NCI-H1105 (cell line): ENCODE measurements around the gene FREM1.

Experiments used
- DNase-seq: peaks from one replicate; lab custom pipeline; 2025; lab: John Stamatoyannopoulos, UW

Gene FREM1

DNA sequence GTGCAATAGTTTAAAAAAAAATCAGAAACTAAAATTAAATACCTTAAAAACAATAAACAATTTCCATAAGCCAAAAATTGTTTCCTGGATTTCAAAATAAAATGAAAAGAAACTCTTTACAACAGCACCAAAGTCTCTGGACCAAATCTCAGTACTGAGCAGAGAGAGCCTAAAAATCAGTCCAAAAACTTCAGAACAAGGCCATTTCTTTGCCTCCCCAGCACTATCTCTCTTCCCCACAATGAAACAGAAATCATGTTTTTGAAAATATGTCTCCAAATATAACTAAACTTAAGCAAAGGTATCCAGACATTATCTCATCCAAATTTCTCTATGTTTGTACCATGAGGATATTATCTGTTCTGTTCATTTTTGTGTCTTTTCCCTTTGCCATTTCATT lies 1.0 kb downstream of the FREM1 start:
- DNase-seq = no peak

DNA sequence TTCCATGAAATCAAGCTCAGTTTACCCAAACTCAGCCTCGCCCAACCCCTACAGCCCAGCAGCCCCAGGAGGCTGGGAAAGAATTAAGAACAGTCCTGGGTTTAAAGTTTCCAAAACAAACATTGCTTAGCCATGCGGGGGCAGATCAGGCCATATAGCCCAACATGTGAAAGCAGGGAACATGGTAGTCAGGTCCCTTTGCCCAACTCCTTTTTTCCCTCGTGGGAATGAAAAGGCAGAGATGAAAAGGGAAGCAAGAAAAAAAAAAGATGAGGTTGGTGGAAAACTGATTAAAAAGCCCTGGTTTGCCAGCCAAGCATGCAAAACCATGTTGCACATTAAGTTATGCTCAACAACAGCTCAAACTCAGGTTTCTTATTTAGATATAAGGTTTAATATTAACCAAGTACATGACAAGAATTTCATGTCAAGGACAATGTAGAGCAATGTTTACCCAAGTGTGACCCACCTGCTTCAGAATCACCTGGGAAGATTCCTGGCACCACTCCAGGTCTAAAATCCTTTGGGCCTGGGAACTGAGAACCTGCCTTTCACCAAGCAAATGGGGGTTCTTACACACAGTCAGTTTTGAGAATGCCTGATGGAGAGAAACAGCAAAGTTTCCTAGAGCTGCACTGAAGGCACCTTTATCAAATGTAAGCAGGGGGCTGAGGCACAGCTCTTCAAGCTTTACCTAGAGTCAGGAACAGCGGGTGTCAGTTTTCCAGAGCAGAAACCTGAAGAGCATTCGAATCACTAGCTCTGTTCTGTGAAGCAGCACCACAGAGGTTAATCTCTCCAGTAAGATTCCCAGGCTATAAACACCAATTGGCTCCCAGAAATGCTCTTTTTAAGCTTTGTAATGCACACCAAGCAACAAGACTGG lies 1.7 kb downstream of the FREM1 start:
- DNase-seq = peak; percentile 55

DNA sequence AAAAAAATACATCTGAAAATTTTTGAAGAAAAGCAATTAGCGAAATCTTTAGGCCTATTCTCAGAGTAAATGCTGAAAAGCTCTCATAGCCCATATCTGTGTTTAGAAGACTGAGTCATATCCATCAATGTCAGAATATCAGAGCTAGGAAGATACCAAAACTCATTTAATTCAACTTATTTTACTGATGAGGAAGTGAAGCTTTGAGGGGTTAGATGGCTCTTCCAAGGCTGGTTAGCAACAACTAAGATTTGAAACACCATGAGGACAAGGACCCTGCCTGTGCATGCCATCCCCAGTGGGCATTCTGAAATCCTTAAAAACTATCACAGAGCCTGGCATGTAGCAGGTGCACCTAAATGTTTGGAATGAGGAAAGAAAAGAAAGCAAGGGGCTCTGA lies 2.5 kb downstream of the FREM1 start:
- DNase-seq = no peak

DNA sequence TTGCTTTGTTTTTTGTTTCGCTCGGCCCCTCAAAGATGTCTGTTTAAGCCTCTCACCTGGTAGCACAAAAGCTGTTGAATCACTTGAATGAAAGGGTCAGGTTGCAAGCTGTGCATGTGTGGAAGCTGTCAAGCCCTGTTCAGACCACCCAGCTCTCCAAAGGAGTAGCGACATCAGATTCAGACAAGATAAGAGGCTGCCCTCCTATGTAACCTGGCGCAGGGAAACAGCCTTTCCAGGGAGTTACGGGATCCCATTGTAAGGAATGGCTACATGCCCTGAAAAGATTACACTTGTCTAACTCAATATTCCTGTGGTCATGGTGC lies 2.9 kb downstream of the FREM1 start:
- peak; percentile 23 for DNase-seq

DNA sequence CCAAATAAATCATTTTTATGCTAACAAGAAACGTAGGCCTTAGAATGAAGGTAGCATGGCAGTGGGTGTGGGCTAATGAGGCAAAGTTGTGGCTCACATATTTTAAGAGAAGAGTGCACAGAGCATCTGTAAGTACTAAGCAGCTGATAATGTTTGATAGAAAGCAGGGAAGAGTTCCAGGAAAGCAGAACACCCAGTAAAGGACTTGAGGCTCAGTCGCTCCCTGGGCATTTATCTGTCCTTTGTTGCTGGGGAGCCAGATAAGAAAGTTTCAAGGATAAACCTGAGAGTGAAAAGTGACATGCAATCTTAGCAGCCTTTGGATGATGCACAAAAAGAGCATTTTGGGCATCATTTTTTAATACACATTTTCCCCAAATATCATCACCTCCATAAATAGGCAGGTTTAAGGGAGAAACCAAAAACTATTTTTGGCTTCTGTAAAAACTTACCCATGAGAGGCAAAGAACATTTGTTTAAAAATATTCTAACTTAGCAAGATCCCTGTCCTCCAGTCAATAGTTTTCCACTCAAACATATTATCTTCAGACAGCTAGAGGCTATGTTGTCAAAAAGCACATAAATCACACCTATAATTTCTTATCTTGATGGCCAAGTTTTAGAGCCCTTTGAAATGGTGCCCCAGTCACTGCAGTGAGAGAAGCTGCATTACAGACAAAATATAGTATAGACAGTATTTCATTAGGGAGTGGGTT lies 3.4 kb downstream of the FREM1 start:
- no peak for DNase-seq

DNA sequence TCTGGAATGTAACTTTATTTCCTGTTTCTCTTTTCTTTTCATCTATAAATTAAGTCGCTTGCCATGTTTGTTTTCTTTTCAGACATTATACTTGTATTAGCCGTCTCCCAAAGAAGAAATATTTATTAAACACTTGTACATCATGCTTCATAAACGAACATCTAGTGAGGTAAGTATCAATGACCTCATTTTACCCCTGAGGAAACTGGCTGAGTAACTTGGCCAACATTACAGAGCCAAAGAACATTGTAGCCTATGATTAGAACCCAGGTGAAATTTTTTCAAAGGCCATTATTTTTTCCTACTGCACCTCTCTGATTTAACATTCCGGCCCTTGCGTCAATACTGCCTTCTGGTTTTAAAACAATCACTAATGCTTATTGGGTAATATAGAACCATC lies 4.2 kb downstream of the FREM1 start:
- DNase-seq = no peak

DNA sequence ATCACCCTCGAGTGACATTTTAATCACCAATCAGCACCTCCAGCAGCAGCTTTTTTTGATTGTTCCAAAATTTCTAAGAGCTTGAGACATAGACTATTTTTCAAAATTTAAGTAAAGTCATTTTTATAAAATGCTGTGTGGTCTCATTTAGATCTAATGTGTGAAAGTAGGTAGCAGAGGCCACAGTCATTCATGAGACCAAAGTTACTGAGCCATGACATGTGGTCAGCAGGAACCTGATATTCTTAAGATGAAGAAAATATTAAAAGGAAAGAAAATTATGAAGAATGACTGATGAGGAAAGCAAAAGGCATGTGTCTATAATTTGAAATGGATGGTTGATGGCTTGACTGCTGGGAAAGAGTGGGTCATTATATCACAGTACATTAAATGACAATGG lies 7.2 kb downstream of the FREM1 start:
- no peak for DNase-seq

DNA sequence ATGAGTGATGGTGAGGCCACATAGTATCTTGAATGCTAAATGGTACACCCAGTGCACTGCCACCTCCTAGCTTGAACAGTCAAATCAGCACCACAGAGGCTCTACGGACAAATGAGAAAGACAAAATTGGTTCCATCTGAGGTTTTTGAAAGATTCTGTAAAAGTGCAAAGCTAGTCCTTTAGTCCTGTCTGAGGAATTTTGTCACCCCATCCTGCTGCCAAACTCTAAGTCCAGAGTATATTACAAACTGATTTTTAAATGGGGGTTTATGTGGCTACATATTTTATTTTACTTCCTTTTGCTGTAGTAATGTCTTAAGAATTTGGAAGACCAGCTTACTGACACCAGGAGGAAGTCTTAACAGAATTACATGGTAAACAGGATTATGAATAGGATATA lies 7.7 kb downstream of the FREM1 start:
- DNase-seq = no peak

DNA sequence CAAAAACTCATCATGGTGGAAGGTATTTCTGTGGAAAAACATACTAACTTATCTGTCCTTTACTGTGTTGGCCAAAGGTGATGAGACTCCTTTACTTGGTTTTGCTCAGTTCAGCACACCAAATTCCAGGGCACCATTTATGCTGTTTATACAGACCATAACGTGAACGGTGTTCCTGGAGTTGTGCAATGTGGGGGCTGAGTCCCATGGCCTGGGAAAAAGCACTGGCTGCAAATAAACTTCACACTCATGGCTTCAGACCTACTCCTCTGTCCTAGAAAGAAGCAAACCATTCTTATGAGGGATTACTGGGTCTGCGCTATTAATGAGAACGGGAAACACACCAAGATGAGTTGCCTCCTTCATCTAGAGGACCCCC lies 10.4 kb downstream of the FREM1 start:
- no peak for DNase-seq

DNA sequence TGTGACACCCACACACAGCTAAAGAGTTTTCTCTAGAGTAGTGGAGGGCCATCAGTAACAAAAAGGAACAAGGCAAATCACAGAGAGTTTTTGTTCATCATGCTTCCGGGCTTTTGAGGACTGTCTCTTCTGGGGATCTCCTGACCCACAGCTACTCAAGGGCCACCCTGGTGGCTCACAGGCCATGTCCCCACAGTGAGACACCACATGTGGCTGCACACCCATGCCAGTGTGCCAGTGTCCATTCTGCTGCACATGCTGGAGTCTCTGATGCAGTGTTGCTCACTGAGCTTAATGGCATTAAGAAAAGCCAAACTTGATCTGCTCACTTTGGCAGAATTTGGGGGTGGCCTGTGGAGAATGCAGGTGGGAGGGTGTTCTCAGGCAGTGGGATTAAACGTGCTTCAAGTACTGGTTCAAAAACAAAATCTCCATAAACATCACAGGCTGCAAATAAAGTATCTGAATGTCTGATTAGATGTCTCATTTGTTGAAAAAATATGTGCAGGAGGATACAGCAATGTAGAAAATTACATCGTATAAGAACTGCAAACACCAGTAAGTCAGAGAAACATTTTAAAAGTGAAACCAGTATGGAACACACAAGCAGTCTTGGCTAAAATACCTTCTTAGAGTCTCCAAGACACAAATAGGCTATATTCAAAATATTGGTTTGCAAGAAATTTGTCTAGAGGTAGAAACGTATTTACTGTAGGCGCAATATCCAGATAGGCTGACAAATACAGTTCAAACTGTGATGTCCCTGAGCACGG lies 11.0 kb downstream of the FREM1 start:
- no peak for DNase-seq

DNA sequence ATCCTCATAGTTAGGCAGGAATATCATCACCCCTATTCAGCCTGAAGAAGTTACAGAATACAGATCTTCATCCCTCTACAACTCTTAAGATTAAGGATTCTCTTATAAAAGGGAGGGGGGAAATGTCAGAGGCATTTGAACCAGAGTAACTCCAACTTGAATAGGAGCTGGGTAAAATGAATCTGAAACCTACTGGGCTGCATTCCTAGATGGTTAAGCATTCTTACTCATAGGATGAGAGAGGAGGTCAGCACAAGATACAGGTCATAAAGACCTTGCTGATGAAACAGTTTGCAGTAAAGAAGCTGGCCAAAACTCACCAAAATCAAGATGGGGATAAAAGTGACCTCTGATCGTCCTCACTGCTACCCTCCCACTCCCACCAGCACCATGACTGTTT lies 14.4 kb downstream of the FREM1 start:
- DNase-seq = no peak

DNA sequence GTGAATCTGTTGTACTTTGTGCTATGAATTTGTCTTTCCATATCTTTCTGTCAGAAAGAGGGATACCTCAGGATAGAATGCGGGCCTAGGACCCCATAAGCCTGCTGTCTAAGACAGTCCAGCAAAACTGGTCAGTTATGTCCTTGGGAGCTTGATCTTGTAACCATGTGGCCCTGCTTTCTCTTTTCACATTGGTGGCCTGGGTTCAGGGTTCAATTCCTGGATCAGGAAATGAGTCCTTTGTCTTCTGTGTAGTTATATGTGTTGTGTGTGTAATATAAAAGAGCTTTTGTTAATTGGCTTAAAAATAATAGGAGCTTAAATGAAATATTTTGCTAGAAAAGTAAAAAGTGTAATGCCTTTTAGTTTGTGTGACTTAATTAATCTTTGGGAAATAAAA lies 16.9 kb downstream of the FREM1 start:
- DNase-seq = no peak

DNA sequence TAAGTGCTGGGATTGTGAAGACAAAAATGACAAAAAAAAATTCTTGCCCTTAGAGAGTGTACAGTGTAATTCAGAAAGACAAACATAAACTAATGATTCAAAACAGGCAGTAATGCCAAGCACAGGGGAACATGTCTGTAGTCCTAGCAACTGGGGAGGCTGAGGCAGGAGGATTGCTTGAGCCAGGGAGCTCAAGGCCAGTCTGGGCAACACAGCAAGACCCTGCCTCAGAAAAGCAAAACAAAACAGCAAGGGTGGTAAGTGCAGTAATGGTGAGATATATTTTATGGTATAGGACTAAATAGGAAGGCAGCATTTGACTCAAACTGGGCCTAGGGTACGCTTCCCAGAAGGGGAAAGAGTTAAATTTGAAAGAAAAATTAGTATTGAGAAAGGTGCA lies 18.9 kb downstream of the FREM1 start:
- no peak for DNase-seq

DNA sequence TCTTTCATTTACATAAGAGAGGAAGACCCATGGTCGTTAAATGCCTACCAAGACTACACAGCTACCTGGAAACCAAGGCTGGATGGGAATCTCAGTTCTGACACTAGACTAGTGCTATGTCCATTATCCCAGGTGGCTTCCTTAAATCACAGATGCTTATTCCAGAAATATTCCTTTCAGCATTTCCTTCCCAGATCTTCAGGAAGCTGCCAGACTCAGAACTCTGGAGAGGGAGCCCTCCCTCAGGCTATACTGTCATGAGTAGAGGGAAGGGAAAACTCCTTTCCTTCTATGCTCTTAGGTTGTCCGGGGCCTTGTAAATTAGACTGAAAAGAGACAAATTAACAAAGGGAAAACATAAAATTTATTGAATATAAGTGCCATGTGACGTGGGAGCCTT lies 20.8 kb downstream of the FREM1 start:
- no peak for DNase-seq

DNA sequence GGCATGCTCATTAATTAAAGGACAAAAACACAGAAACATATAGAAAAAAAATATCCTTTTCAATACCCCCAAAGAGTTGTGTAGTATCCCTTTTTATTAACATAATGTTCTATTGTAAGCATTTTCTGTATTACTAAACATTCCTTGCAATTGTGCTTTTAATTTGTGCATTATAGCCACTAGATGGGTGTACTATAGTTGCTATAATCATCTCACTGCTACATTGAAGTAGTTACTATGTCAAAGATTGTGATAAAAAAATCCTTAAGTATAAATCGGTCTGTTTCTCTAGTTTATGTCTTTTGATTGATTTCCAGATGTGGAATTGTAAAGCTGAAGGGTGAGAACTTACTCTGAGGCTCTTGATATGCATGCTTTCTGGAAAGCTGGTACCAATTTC lies 21.4 kb downstream of the FREM1 start:
- DNase-seq = no peak

DNA sequence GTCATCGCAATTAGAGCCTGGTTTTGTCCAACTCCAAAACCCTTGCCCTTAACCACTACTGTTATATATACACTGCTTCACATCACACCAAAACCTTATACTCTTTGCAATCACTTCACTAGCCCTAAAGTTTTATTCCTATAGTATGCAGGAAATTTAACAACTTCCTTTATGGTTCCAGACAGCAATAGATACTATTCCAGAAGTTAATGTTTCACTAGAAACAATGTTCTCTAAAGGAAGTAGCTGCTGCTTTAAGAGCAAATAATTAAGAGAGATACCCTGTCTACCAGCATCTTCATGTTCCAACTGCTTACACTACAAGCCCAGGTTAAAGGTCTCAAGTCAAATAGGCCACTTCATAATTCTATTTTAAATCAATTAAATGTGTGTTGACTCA lies 22.0 kb downstream of the FREM1 start:
- no peak for DNase-seq

DNA sequence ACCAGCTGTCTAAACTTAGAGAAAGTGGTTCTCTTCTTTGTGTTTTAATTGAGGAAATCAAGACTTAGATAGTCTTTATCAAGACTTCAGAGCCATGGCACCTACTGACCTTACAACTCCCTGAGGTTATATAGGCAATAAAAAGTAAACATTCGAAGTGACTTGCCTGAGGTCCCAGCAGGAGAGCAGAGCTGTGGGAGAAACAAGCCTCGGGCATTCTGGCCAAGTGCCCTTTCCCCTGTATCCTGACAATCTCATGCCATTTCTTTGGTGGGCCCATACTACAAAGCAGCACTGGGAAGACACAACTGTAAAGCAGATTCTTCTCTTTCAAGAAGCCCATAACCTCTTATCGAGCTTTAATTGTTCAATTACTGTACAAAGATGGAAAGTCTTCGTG lies 23.1 kb downstream of the FREM1 start:
- DNase-seq = no peak

DNA sequence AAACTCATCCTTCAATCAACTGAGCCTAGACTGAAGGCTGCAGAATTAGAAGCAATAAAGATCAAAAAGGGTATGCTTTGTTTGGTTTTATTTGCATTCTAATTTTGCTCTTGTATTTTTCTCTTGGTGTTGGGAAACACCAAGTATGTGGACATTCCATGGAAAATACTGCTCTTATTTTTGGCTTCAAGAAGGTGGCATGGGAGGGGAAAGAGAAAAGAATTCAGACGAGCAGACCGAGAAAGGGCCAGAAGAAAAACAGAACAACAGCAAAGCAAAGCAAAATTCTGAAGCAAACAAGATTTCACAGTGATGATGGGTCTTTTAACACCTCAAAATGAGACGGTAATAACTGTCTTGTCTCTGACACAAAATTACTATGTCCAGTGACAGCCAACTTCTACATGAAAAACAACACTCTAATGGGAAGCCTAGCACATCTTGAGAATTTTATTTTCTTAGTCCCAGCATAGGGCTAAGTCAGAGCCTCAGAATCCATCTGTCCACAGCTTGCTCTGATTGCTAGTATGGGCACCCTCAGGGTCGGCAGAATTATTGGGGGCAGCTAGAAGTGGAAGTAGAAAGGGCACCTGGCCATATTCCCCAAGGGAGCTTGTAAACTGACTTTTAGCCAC lies 26.8 kb downstream of the FREM1 start:
- DNase-seq = no peak

DNA sequence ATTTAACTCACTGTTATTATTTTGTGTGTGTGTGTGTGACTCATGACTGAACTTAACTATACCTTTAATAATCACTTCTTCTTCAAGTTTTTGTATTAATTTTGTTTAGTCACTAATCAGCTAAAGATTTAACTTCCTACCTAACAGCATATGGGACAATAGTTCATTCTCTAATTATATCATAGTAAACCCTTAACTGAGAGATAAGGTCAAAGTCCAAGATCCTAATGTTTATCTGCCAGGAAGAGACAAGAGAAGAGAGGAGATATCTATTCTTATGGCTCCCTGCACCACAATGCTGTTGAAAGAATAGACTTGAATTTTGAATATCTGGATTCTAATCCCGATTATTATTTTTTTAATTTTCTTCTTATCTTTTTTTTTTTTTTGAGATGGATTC lies 28.1 kb downstream of the FREM1 start:
- no peak for DNase-seq

DNA sequence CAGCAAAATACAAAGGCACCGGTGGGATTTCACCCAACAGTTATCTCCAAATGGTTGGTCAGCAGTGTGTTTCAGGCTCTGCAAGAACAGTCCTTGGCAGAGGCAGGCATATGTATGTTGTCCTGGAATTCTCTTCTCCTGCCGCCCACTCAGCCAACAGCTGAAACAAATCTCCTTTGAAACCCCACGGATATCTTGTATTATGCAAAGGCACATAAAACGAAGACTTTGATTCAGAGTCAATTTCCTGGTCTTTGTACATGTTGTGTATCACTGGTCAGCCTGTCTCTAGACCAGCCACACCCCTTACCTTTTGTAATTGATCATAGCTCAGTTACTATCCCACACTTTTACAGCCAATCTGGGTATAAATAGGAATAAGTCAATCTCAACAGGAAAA lies 29.2 kb downstream of the FREM1 start:
- no peak for DNase-seq

DNA sequence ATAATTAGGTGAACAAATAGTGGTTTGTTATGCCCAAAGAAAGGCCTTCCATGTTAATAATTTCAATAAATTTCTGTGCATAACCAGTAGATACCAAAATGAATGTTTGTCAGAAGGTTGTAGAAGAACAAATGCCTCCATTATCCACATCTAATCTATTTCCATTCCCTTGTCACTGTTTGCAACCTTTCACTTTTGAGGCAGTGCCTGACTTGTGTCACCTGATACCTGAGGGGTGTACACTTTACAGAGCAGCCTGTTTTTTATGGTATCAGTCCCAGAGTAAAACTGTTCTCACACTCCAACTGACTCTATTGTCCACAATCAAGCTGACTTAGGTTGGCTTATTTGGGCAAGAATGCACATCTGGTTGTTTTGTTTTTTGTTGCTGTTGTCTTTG lies 40.1 kb downstream of the FREM1 start:
- no peak for DNase-seq

DNA sequence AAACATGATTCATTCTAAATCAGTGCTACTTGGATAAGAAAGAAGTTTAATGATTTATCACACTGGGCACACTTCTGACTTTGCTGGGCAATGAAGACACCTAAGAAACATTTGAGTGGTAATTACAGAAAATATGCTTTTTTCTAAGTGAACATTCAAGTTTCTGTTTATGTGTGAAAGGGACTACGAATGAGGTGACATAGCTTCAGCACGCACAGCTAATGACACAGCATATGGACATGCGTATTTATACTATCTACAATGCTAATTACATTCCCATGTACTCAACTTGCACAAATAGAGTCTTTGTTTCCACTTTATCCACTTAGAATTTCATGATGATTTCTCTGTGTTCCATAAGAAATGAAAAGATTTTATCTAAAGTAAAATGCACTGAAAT lies 40.6 kb downstream of the FREM1 start:
- DNase-seq = no peak
